ENCODE data around the gene PLCL2.

The PLCL2 gene

DNA sequence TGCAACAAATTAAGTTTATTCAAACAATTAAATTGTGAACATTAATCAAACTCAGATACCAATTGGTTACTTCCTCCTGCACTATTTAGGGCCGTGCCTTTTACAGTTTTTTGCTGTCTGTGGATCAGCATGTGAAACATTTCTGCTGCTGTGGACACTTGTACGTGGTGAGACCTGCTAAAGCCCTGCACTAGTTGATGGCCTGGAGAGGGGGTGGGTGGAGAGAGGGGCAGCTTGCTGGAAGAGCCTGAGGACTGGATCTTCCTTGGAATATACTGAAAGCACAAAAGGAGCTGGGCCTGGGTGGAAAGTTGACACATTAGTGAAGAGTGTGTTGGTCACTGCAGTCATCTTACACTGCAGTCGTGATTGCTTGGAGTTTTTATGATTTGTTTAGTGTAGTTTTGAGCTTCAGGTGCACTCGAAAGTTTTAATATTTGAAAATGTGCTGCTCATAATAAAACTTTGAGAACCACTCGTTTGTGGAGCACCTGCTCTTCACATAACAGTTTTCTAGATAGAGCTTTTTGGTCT is 11.4 kb downstream of the PLCL2 start:
- DNase-seq, result no peak

DNA sequence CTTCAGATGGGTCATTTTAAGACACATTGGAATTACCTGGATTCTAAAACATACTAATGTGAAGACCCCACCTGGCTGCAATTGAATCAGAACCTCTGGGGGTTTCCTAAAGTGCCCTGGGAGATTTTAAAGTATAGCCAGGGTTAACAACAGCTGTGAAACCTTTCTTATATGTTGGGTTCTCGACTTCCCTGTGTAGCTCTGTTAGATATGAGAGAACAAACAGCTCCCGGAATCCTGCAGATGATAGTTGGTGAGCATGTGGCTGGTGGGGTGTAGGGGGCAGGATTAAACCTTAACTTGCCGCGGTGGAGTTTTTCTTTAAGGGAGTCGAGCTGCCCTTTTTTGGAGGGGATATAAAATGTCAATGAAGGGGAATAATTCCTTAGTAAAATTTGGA is 12.1 kb downstream of the PLCL2 start:
- DNase-seq, result no peak

GRCh38 chr3:16897254-16897926 is 12.6 kb downstream of the PLCL2 start:
- no peak for DNase-seq

DNA sequence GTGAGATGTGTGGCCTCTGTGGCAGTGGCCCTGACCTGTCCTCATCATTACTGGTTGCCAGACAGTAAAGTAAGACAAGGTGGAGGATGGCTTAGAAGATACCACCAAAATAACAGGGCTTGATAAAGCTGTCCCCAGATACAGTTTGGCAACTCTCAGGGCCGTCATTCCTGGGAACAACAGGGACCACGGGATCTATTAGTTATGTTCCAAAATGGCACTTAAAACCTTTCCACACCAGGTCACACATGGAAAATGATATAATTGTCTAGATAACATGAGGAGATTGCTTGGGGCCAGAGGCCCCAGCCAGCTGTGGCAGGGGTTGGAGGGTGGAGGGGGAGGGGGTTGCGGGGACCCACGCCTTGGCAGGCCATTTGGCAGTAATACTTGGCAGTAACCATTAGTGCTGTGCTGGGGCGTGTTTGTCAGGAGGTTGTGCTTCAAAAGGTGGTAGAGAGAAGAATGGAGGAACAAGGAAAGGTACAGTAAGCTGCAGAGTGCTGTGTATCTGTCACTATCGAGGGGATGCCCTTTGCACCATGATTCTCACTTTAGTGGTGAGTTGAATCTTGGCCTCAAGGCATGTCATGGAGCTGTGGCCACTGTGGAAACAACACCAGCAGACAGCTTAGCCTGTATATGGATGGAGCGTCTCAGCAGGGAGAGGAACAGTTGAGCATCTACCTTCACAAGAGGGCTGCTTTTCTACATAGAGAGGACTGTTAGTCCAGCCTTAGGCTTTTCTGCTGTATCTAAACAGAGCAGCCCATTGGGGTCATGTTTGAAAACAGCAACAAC is 14.0 kb downstream of the PLCL2 start:
- no peak for DNase-seq

- DNase-seq, result no peak
Measured at GRCh38 chr3:16899919-16900318, 15.2 kb downstream of the PLCL2 start.

DNA sequence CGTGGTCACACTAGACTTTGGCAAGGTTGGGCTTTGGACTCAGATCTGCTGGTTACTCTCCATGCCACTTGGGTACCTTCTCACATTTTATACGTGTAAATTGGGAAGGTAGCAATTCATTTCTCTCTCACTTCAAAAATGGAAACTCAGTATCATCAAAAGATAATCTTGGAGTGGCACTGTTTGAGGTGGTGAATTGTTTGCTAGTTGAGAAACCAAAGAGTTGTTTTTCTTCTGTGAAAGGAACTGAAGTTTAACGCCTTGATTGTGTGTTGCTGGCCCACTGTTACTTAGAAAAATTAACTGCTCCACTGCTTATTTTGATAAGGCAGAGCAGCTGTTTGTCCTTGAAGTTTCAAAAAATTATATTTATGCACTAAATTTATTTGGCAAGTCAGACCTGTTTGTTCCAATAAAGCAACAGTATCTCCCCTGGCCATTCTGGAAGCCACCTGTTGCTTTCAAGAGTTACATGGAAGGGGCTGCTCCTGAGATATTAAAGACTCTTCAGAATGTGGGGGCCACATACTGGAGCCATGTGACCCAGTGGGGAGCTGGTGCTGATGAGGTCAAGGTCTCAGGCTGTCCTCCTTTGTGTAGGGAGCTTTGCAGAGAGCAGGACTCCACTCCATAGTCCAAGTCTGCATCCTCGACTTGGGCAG is 16.2 kb downstream of the PLCL2 start:
- no peak for DNase-seq

- no peak for DNase-seq
Measured at GRCh38 chr3:16904423-16905417, 20.0 kb downstream of the PLCL2 start.

DNA sequence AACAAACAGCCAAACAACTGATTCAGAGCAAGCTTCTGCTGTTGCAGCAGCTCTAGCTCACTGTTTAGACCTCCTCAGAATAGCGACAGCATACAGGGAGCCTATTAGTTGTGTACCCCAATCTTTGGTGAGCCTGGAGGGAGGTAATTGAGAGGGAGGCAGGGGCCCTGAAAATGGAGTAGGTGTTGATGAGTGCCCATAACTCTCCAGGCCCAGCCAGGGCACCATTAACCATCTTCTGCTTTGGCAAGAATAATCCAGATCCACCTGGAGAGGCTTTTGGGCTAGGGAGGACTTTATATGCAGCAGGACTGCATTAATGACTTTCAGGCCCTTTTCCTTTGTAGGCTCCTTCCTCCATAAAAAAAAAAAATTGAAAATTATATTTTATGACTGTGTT is 20.9 kb downstream of the PLCL2 start:
- DNase-seq, result no peak

DNA sequence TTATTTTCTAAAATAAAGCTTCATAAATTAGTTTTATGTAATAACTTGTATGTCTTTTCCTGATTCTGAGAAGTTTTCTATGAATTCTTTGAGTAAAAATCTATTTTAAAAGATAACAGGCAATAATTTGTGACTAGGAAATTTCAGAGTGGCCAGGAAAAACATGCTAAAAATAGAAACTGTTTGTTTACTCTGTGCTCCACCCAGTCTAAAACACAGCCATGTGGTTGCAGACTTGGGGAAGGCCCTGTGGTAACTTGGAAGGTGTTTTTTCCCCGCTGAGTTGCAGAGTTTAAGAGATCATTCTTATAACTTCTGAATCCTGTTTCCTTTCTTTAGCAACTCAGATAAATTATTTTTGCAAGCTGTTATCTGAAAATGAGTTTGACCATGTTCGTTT is 21.9 kb downstream of the PLCL2 start:
- no peak for DNase-seq

GRCh38 chr3:16907243-16907642 is 22.5 kb downstream of the PLCL2 start:
- DNase-seq, result no peak

GRCh38 chr3:16908016-16908807 is 23.5 kb downstream of the PLCL2 start:
- DNase-seq, result no peak

DNA sequence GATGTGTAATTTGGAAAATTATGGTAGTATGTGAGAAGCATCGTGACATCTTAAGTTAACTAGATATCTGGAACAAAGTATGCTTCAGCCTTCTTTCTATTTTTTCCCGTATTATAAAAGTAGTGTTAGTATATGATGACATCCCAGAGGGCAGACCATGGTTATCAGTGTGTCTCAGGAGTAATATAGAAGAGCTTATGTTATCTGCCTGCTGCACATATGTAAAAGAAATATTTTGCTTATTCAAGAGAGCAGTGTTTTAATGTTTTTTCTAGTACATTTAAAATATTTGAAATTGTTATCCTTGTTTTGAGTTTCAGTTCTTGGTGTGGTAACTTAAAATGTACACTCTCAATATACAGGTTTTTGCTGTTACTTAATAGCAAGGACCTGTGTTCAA is 24.1 kb downstream of the PLCL2 start:
- DNase-seq, result no peak

DNA sequence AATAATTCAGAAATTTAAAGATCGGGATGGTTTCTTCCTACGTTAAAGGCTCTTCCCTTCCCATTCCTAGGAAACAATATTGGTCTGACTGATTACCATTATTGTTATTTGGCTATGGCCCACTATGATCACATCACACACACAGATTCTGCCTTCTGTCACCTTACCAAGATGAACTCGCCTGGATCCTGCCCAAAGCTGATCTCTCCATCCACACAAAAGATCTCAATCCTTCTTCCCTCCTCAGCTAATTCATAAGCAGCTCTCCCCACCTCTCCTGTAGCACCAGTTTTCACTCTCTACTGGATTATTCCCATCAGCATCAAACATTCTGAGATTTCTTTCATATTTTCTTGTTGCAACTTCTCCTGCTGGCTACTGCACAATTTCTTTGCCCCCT is 25.0 kb downstream of the PLCL2 start:
- no peak for DNase-seq

GRCh38 chr3:16910207-16910606 is 25.5 kb downstream of the PLCL2 start:
- no peak for DNase-seq

- DNase-seq, result no peak
Measured at GRCh38 chr3:16911916-16912315, 27.2 kb downstream of the PLCL2 start.

DNA sequence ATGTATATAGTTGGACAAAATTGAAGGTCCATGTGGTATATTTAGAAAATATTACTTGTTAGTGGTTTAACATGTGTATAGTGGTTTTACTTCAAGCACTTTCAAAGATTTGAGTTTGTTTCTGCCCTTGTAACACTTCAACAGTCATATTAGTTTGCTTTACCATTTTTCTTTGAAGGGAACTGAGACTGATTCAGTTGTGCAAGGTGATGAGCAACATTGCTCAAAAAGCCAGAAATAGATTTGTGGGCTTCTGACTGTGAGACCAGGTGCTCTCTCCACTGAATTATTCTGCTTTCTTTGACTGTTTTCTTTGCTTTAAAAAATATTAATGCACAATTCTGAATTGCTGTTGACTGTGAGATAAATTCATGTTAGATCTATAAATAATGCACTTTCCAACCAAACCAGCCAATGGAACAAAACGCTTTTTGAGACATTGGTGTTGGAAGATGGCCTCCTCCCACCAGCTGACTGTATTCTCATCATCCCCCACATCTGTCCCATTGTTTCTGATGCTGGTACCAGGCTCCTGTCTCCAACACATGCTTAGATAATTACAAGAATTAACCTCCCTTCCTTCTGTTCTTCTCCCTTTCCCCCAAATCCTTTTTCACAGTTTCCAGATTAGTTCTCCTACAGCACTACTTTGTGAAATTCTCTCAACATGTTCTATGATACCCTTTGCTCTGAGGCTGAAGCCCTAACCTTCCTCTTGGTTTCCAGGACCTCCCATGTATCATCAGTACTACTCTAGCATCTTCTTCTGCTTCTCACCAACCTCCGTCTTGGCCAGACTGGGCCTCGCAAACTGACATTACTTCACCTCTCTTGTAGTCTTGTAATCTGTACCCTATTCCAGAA is 27.9 kb downstream of the PLCL2 start:
- DNase-seq, result no peak

DNA sequence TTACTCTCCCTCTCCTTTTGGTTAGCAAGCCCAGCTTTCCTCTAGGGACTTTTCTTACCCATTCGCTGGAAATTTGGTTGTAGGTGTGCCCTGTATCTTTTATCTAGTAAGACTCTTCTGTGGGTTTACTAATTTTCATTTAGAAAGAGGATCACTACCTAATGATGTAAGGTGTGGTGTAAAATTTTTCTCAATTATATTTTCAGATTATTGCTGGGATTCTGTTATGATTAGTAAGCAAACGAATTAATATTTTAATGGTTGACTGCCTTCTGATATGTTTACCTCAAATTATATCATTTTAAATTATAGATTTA is 28.5 kb downstream of the PLCL2 start:
- DNase-seq, result no peak

- no peak for DNase-seq
Measured at GRCh38 chr3:16916840-16917239, 32.1 kb downstream of the PLCL2 start.

GRCh38 chr3:16917256-16917935 is 32.6 kb downstream of the PLCL2 start:
- DNase-seq, result no peak

DNA sequence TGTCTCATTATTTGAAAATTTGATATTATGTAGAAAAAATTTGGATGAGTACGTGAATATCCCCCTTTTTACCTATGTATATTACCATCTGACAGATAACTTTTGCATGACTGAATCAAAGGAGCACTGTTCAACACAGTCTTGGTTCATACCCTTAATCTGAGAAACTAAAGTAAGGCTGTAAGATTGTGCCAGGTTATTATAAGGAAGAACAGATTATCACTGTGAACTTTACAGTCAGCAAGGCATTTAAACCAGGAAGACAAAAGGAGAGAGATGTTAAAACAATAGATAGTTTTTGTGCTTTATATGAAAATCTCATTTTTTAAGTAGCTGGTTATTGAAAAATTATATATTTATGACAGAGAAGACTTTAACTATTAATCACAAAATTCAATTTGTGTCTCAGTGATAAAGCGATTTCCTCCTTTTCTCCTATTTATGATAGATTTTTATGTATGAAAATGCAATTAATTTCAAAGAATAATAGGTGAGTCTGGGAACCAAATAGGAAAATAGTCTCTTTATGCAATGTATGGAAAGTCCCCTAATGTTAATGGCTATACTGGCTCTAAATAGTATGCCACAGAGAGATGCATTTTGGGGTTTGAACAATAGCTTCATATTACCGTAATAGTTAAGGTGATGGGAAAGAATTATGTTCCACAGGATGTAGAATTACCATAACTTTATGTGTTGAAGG is 33.4 kb downstream of the PLCL2 start:
- no peak for DNase-seq
